Panc1 (cell line): ENCODE measurements around the gene EFNA5. TPM values are rescaled to one million over a fixed set of nuclear protein-coding genes. Genes with fewer than 3 reads are reported as not detected.

Source experiments
- ATAC-seq: fragments of 200-7000 bp; cut with Tn5 transposase; 2 replicates; pipeline ENCODE4 v1.9.1; 2020; ENCODE audit warnings: mild to moderate bottlenecking, moderate library complexity
- BruUV-seq: library from RNA; stranded (reverse); fragments of 400-500 nt; replicated peaks from 2 replicates; lab custom pipeline; 2021; lab: Mats Ljungman, UMichigan
- CTCF ChIA-PET: fragments of 300-600 bp; sonication (Branson Sonifier 250); formaldehyde crosslinking; loops from one replicate; lab custom pipeline; 2022; ENCODE audit warnings: antibody characterized with exemption; lab: Charles Lee
- POLR2A ChIA-PET: fragments of 300-600 bp; sonication (Branson Sonifier 250); formaldehyde crosslinking; loops from one replicate; lab custom pipeline; 2022; ENCODE audit warnings: antibody characterized with exemption; lab: Charles Lee
- DNase-seq: peaks from one replicate; pipeline ENCODE4 v3.0.0-alpha.2; 2010; ENCODE audit warnings: low read depth, low spot score
- H3K27ac ChIP-seq: 2 replicates; pipeline ENCODE4 v1.5.1; 2011; ENCODE audit warnings: mild to moderate bottlenecking, low read length, inconsistent platforms
- H3K27me3 ChIP-seq: fragments of 200-500 bp; sonication (Bioruptor generic); 2 replicates; pipeline ENCODE4 v1.6.0; 2014; ENCODE audit warnings: low read length, inconsistent platforms; ENCODE audit not compliant: control insufficient read depth, insufficient read depth
- H3K36me3 ChIP-seq: fragments of 200-500 bp; sonication (Bioruptor generic); 2 replicates; pipeline ENCODE4 v1.5.1; 2014; ENCODE audit warnings: inconsistent platforms, mild to moderate bottlenecking, low read length, moderate library complexity; ENCODE audit not compliant: control insufficient read depth, insufficient read depth
- H3K4me1 ChIP-seq: 2 replicates; pipeline ENCODE4 v1.5.1; 2011; ENCODE audit warnings: inconsistent platforms, mild to moderate bottlenecking, low read length, moderate library complexity; ENCODE audit not compliant: control insufficient read depth, insufficient read depth
- H3K4me3 ChIP-seq, 2 experiments: 2 replicates each; pipeline ENCODE4 v1.5.1; 2011 to 2012; ENCODE audit warnings: low read depth in 2 of 2, low read length in 2 of 2, mild to moderate bottlenecking in 2 of 2, inconsistent platforms in 1 of 2, moderate library complexity in 1 of 2
- H3K9me3 ChIP-seq: fragments of 200-500 bp; sonication (Bioruptor generic); 2 replicates; pipeline ENCODE4 v1.5.1; 2014; ENCODE audit warnings: low read depth, mild to moderate bottlenecking, inconsistent platforms, low read length, moderate library complexity; ENCODE audit not compliant: control insufficient read depth, insufficient read depth
- POLR2AphosphoS5 ChIP-seq: IDR thresholded peaks from 2 replicates; pipeline ENCODE4 v1.6.1; 2012; ENCODE audit warnings: mild to moderate bottlenecking, low read depth, low read length, moderate library complexity
- REST ChIP-seq, 2 experiments: IDR thresholded peaks; 2 replicates each; pipeline ENCODE4 v1.6.1; 2011 to 2012; ENCODE audit warnings: low read depth in 2 of 2, control low read depth in 1 of 2, low read length in 1 of 2, mild to moderate bottlenecking in 1 of 2, moderate library complexity in 1 of 2; ENCODE audit not compliant: insufficient read depth in 1 of 2
- SIN3A ChIP-seq: IDR thresholded peaks from 2 replicates; pipeline ENCODE4 v1.6.1; 2012; ENCODE audit warnings: low read depth, mild to moderate bottlenecking, low read length, moderate library complexity, borderline replicate concordance; ENCODE audit not compliant: insufficient read depth
- TCF7L2 ChIP-seq: IDR thresholded peaks from 2 replicates; pipeline ENCODE4 v1.6.1; 2011; ENCODE audit warnings: mild to moderate bottlenecking, low read depth, low read length, inconsistent platforms
- in situ Hi-C: cut with HindIII; loops from 2 replicates; pipeline ENCODE4 v1.10.0; 2016; ENCODE audit warnings: low sequenced_read_pairs, low pct_unique_long_range_greater_than_20kb
- intact Hi-C: fragments of 100-400 bp; cut with micrococcal nuclease; formaldehyde crosslinking; loops from one replicate; pipeline ENCODE4 v1.10.0; 2022; ENCODE audit not compliant: unreplicated experiment
- total RNA-seq: library from RNA; stranded (reverse); gene quantifications from one replicate; pipeline ENCODE4 v1.2.1, GENCODE V29; 2021; ENCODE audit not compliant: unreplicated experiment
- TF ChIP-seq, protein P1 (sequence below): fragments of 450-650 bp; IDR thresholded peaks from 2 replicates; pipeline ENCODE4 v1.5.1; 2017; ENCODE audit warnings: mild to moderate bottlenecking

The EFNA5 gene
- total RNA-seq, 1 experiment from 2014 or later = 30.5 TPM

- H3K9me3 ChIP-seq = no peaks in the 10 kb centered on the region
- in situ Hi-C loops (no loop called here), intact Hi-C loops (no loop called here)
- POLR2A ChIA-PET = no interaction called here
- no peak overlapping the region for H3K4me3 ChIP-seq
- CTCF ChIA-PET = no interaction called here
- no peaks in the 10 kb centered on the region for H3K4me1 ChIP-seq
- H3K27ac ChIP-seq = no peak overlapping the region
- DNase-seq (no peak), ATAC-seq (no peak)
- no TSS peak for BruUV-seq
- no peaks in the 10 kb centered on the region for H3K36me3 ChIP-seq
- H3K27me3 ChIP-seq = no peaks in the 10 kb centered on the region
- TF ChIP-seq REST (IDR thresholded peaks at IDR 0.05; ENCODE audit: insufficient read depth in 1 of 2, low read depth in 2 of 2, low read length in 1 of 2) (no peak), TCF7L2 (no peak), POLR2AphosphoS5 (no peak), SIN3A (no peak)
- TF ChIP-seq, protein P1, sequence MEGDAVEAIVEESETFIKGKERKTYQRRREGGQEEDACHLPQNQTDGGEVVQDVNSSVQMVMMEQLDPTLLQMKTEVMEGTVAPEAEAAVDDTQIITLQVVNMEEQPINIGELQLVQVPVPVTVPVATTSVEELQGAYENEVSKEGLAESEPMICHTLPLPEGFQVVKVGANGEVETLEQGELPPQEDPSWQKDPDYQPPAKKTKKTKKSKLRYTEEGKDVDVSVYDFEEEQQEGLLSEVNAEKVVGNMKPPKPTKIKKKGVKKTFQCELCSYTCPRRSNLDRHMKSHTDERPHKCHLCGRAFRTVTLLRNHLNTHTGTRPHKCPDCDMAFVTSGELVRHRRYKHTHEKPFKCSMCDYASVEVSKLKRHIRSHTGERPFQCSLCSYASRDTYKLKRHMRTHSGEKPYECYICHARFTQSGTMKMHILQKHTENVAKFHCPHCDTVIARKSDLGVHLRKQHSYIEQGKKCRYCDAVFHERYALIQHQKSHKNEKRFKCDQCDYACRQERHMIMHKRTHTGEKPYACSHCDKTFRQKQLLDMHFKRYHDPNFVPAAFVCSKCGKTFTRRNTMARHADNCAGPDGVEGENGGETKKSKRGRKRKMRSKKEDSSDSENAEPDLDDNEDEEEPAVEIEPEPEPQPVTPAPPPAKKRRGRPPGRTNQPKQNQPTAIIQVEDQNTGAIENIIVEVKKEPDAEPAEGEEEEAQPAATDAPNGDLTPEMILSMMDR = no peak
Measured at GRCh38 chr5:107535849-107536248, 134.9 kb downstream of the EFNA5 start.

- Histone ChIP-seq H3K36me3 (no peaks in the 10 kb centered on the region), H3K4me1 (no peaks in the 10 kb centered on the region), H3K4me3 (no peak overlapping the region), H3K9me3 (no peaks in the 10 kb centered on the region), H3K27ac (no peak overlapping the region), H3K27me3 (no peaks in the 10 kb centered on the region)
- ATAC-seq (no peak), DNase-seq (no peak)
- BruUV-seq = no TSS peak
- in situ Hi-C loops (no loop called here), intact Hi-C loops (no loop called here)
- POLR2A ChIA-PET = no interaction called here
- TF ChIP-seq, protein P1 = no peak
- TF ChIP-seq TCF7L2 (no peak), SIN3A (no peak), POLR2AphosphoS5 (no peak), REST (IDR thresholded peaks at IDR 0.05; ENCODE audit: insufficient read depth in 1 of 2, low read depth in 2 of 2, low read length in 1 of 2) (no peak)
- CTCF ChIA-PET = interaction anchor here (0.9 kb wide), 1 partner anchor 39 kb away, joined by 3 read pairs; no protein-coding TSS in a partner anchor
Measured at GRCh38 chr5:107533910-107534876, 136.5 kb downstream of the EFNA5 start.
